ENCODE results near the gene CAMK1D.
"Not testable (repeated sequence)": the region's sequence is repeated elsewhere in the genome, so short reads cannot be mapped to it uniquely, and the experiment has no call there.

The CAMK1D gene

DNA sequence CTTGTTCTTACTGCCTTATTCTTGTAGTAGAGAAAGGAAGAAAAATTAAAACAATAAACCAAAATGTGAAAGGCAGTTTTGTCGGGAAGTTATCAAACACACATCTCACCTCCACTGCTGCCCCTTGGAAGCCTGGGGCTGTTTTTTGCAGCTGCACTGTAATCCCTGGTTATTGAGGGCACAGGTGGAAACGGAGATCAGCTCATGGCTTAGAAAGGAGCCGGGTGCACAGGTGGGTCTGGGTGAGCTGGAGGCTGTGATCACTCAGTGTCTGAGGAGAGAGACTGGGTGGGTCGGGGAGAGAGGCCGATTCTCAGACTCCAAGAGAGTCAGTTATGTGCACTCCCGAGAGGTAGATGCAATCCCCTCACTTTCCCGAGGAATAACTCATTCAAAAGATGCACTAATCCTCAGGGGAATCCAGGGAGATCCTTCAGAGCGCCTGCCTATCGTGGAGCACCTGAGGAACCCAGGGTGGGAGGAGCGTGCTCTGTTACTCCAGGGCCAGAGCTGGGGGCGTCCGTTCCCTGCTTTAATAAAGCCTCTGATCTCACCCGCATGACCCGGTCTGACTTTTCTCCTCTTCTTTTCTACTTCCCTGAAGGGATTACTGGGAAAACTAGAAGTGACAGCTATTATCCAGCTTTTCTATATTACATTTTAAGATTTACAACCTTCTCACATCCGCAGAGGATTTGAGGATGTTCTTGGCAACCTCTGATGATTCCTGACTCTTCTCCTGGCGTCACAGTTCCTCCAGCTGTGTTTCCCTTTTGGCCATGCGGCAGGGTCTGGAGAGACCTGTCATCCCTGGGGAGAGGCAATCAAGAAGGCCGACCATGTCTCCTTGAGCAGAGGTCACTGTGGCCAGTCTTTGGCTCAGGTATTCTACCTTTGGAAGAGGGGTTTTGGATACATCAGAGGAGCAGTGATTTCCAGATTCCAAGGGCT, 82.1 kb downstream of the CAMK1D start:
- Histone ChIP-seq H4K20me1 (ENCODE audit: control insufficient read depth, insufficient read depth, low read depth, low read length) (peaks cover 12% of the 10 kb centered on the region; the same call in 1 of the 2 replicates), H3K36me3 (ENCODE audit: control insufficient read depth, low read length) (peaks cover 13% of the 10 kb centered on the region), H3K9me2 (replicated peaks; ENCODE audit: control insufficient read depth, low read length) (no peaks in the 10 kb centered on the region), H3K9me3 (ENCODE audit: control insufficient read depth, insufficient read depth, low read length) (no peaks in the 10 kb centered on the region), H3K4me3 (ENCODE audit: low read length) (no peak overlapping the region), H3K27ac (ENCODE audit: low read depth, low read length) (no peak overlapping the region), H3K4me1 (ENCODE audit: control insufficient read depth, low read length) (no peaks in the 10 kb centered on the region), H3K79me2 (ENCODE audit: control insufficient read depth, low read length) (peaks cover 85% of the 10 kb centered on the region), H3F3A (ENCODE audit: control insufficient read depth, insufficient read depth) (no peaks in the 10 kb centered on the region), H3K4me2 (ENCODE audit: low read length) (no peak overlapping the region), H3K27me3 (ENCODE audit: control insufficient read depth, low read length) (no peaks in the 10 kb centered on the region)
- TF ChIP-seq, protein P1, sequence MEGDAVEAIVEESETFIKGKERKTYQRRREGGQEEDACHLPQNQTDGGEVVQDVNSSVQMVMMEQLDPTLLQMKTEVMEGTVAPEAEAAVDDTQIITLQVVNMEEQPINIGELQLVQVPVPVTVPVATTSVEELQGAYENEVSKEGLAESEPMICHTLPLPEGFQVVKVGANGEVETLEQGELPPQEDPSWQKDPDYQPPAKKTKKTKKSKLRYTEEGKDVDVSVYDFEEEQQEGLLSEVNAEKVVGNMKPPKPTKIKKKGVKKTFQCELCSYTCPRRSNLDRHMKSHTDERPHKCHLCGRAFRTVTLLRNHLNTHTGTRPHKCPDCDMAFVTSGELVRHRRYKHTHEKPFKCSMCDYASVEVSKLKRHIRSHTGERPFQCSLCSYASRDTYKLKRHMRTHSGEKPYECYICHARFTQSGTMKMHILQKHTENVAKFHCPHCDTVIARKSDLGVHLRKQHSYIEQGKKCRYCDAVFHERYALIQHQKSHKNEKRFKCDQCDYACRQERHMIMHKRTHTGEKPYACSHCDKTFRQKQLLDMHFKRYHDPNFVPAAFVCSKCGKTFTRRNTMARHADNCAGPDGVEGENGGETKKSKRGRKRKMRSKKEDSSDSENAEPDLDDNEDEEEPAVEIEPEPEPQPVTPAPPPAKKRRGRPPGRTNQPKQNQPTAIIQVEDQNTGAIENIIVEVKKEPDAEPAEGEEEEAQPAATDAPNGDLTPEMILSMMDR (IDR thresholded peaks at IDR 0.05; ENCODE audit: low read depth, low read length, poor library complexity, severe bottlenecking), result no peak
- TF ChIP-seq EZH2phosphoT487 (IDR thresholded peaks at IDR 0.05; ENCODE audit: borderline replicate concordance, low read length), result no peak

DNA sequence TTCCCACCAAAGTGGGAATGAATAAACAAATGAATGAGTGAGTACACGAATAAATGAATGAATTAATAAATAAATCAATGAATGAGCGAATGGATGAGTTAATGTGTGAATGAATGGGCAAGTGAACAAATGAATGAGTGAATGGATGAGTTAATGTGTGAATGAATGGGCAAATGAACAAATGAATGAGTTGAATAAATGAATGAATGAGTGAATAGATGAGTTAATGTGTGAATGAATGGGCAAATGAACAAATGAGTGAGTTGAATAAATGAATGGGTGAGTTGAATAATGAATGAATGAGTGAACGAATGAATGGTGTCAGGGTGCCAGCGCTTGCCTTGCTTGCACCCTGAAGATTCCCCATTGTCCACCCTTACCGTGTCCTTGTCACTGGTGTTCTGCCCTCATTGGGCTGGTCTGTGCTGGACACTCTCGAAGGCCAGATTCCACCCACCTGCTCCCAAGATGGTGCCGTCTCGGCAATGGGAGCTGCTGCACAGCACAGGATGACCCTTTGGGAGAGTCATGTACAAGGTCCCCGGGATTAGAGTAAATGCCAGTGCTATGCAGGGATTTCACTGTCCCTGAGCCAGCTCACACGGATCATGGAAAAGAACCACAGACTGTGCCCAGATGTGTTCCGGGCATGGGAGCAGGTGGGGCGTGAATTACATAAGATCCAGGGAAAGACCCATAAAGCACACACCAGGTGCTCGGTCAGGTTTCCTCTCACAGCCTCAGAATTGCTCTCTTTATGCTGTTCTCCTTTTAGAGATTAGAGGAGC, 83.2 kb downstream of the CAMK1D start:
- peaks cover 18% of the 10 kb centered on the region for H3K36me3 ChIP-seq (ENCODE audit: control insufficient read depth, low read length)
- no peaks in the 10 kb centered on the region for H3K9me3 ChIP-seq (ENCODE audit: control insufficient read depth, insufficient read depth, low read length)
- H3K27me3 ChIP-seq (ENCODE audit: control insufficient read depth, low read length), result no peaks in the 10 kb centered on the region
- H3F3A ChIP-seq (ENCODE audit: control insufficient read depth, insufficient read depth), result no peaks in the 10 kb centered on the region
- H3K9me2 ChIP-seq (replicated peaks; ENCODE audit: control insufficient read depth, low read length), result no peaks in the 10 kb centered on the region
- TF ChIP-seq, protein P1 (IDR thresholded peaks at IDR 0.05; ENCODE audit: low read depth, low read length, poor library complexity, severe bottlenecking), result no peak
- TF ChIP-seq EZH2phosphoT487 (IDR thresholded peaks at IDR 0.05; ENCODE audit: borderline replicate concordance, low read length), result no peak
- H3K79me2 ChIP-seq (ENCODE audit: control insufficient read depth, low read length), result peaks cover 86% of the 10 kb centered on the region
- H3K27ac ChIP-seq (ENCODE audit: low read depth, low read length), result no peak overlapping the region
- peaks cover 12% of the 10 kb centered on the region; the same call in 1 of the 2 replicates for H4K20me1 ChIP-seq (ENCODE audit: control insufficient read depth, insufficient read depth, low read depth, low read length)
- H3K4me2 ChIP-seq (ENCODE audit: low read length), result no peak overlapping the region
- H3K4me3 ChIP-seq (ENCODE audit: low read length), result no peak overlapping the region
- no peaks in the 10 kb centered on the region for H3K4me1 ChIP-seq (ENCODE audit: control insufficient read depth, low read length)

DNA sequence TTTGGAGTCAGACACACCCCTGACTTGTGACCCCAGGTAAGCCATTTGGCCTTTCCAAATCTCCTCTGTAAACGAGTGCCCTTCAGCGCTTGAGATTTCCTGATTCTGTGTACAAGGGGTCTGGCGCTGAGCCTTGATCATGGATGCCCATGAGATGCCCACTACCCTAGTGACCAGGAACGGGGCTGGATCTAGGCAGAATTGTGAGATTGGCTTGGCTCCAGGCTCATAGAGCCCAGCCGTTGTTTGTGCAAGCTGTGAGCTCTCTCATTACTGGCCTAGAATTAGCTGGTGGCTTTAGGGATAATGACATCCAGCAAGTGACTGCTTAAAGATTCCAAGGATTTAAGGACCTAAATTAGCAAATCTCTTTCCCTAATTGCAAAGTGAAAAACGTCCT, 84.9 kb downstream of the CAMK1D start:
- Histone ChIP-seq H3K79me2 (ENCODE audit: control insufficient read depth, low read length) (peaks cover 92% of the 10 kb centered on the region), H3K27ac (ENCODE audit: low read depth, low read length) (no peak overlapping the region), H3F3A (ENCODE audit: control insufficient read depth, insufficient read depth) (no peaks in the 10 kb centered on the region), H3K4me1 (ENCODE audit: control insufficient read depth, low read length) (no peaks in the 10 kb centered on the region), H3K9me2 (replicated peaks; ENCODE audit: control insufficient read depth, low read length) (no peaks in the 10 kb centered on the region), H3K27me3 (ENCODE audit: control insufficient read depth, low read length) (no peaks in the 10 kb centered on the region), H3K4me3 (ENCODE audit: low read length) (no peak overlapping the region), H3K4me2 (ENCODE audit: low read length) (no peak overlapping the region), H3K36me3 (ENCODE audit: control insufficient read depth, low read length) (peaks cover 27% of the 10 kb centered on the region), H3K9me3 (ENCODE audit: control insufficient read depth, insufficient read depth, low read length) (peaks cover 3% of the 10 kb centered on the region; the same call in 1 of the 2 replicates), H4K20me1 (ENCODE audit: control insufficient read depth, insufficient read depth, low read depth, low read length) (peaks cover 12% of the 10 kb centered on the region; the same call in 1 of the 2 replicates)
- TF ChIP-seq, protein P1 (IDR thresholded peaks at IDR 0.05; ENCODE audit: low read depth, low read length, poor library complexity, severe bottlenecking), result no peak
- TF ChIP-seq EZH2phosphoT487 (IDR thresholded peaks at IDR 0.05; ENCODE audit: borderline replicate concordance, low read length), result no peak

DNA sequence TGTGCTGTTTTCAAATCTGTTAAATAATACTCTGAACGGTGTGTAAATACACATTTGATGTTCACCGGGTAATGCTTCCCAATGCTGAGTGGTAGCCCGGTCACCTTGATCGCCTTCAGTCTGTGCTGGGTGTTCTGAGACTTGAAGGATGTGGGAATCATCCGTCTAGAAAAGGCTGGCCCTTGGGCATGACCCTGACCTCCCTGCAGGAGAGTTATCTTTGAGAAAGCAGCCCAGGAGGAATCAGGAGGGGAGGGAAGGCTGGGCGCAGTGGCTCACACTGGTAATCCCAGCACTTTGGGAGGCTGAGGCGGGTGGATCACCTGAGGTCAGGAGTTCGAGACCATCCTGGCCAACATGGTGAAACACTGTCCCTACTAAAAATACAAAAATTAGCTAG, 85.3 kb downstream of the CAMK1D start:
- H3K9me2 ChIP-seq (replicated peaks; ENCODE audit: control insufficient read depth, low read length); H3K4me2 ChIP-seq (ENCODE audit: low read length); H3K27me3 ChIP-seq (ENCODE audit: control insufficient read depth, low read length); H3F3A ChIP-seq (ENCODE audit: control insufficient read depth, insufficient read depth); H3K4me1 ChIP-seq (ENCODE audit: control insufficient read depth, low read length); H3K4me3 ChIP-seq (ENCODE audit: low read length); H3K9me3 ChIP-seq (ENCODE audit: control insufficient read depth, insufficient read depth, low read length); H3K27ac ChIP-seq (ENCODE audit: low read depth, low read length): not testable (repeated sequence)
- peaks cover 29% of the 10 kb centered on the region for H3K36me3 ChIP-seq (ENCODE audit: control insufficient read depth, low read length)
- H4K20me1 ChIP-seq (ENCODE audit: control insufficient read depth, insufficient read depth, low read depth, low read length), result peaks cover 12% of the 10 kb centered on the region; the same call in 1 of the 2 replicates
- peaks cover 95% of the 10 kb centered on the region for H3K79me2 ChIP-seq (ENCODE audit: control insufficient read depth, low read length)

Data from DOHH2 (cell line).